GM12878 (cell line): ENCODE results near the gene SLC29A4. TPM values are rescaled to one million over a fixed set of nuclear protein-coding genes. Genes with fewer than 3 reads are reported as not detected.

ENCODE experiments used
- ATAC-seq: fragments of 200-7000 bp; cut with Tn5 transposase; 3 replicates; pipeline ENCODE4 v1.9.1; 2020; ENCODE audit warnings: mild to moderate bottlenecking, moderate library complexity
- BruUV-seq: library from RNA; stranded (reverse); fragments of 400-500 nt; replicated peaks from 2 replicates; lab custom pipeline; 2021; lab: Mats Ljungman, UMichigan
- CTCF ChIA-PET: fragments of 300-600 bp; sonication (Branson Sonifier 250); formaldehyde crosslinking; extraction: SDS; loops from one replicate; lab custom pipeline; 2021; ENCODE audit warnings: inconsistent platforms; lab: Yijun Ruan, JAX
- POLR2A ChIA-PET: fragments of 350-600 bp; formaldehyde crosslinking; extraction: SDS; loops from one replicate; lab custom pipeline; 2021; ENCODE audit warnings: inconsistent platforms; lab: Charles Lee
- RAD21 ChIA-PET: fragments of 300-600 bp; sonication (Branson Sonifier 250); formaldehyde crosslinking; loops from one replicate; lab custom pipeline; 2023; ENCODE audit warnings: antibody characterized with exemption; ENCODE audit not compliant: unreplicated experiment; lab: Charles Lee
- SMC1A ChIA-PET: fragments of 300-600 bp; sonication (Branson Sonifier 250); formaldehyde crosslinking; loops from one replicate; lab custom pipeline; 2023; ENCODE audit not compliant: unreplicated experiment, uncharacterized antibody; lab: Charles Lee
- DNase-seq: peaks from one replicate; pipeline ENCODE4 v3.0.0-alpha.2; 2011; ENCODE audit warnings: low read depth, low spot score
- FAIRE-seq: peaks from 3 replicates; lab custom pipeline; 2011; peaks lifted over from hg19 to GRCh38; lab: Jason Lieb, UNC
- H2AFZ ChIP-seq: 2 replicates; pipeline ENCODE4 v1.6.0; 2011; ENCODE audit warnings: low read depth, low read length, control low read depth; ENCODE audit not compliant: control insufficient read depth
- H3K27ac ChIP-seq: 2 replicates; pipeline ENCODE4 v1.5.1; 2011; ENCODE audit warnings: control low read depth; ENCODE audit not compliant: control insufficient read depth, insufficient read depth
- H3K27me3 ChIP-seq, 2 experiments: replicated peaks in 1 of 2; 2 replicates each; pipeline versions ENCODE4 v1.6.0 to v1.6.1; 2011; ENCODE audit warnings: low read length in 1 of 2; ENCODE audit not compliant: control insufficient read depth in 2 of 2, insufficient read depth in 2 of 2
- H3K36me3 ChIP-seq, 2 experiments: 2 replicates each; pipeline ENCODE4 v1.5.1; 2011; ENCODE audit warnings: low read length in 1 of 2; ENCODE audit not compliant: control insufficient read depth in 2 of 2, insufficient read depth in 2 of 2
- H3K4me1 ChIP-seq: 2 replicates; pipeline ENCODE4 v1.6.1; 2011; ENCODE audit warnings: mild to moderate bottlenecking, low read length, moderate library complexity, mixed read lengths; ENCODE audit not compliant: control insufficient read depth, insufficient read depth
- H3K4me2 ChIP-seq: 2 replicates; pipeline ENCODE4 v1.6.0; 2011; ENCODE audit warnings: control low read depth; ENCODE audit not compliant: control insufficient read depth, insufficient read depth
- H3K4me3 ChIP-seq: fragments of 200-600 bp; sonication (generic); 2 replicates; pipeline ENCODE4 v1.5.1; 2016
- H3K79me2 ChIP-seq: 2 replicates; pipeline ENCODE4 v1.6.0; 2011; ENCODE audit warnings: low read length; ENCODE audit not compliant: control insufficient read depth, insufficient read depth
- H3K9ac ChIP-seq: 2 replicates; pipeline ENCODE4 v1.8.0; 2011; ENCODE audit warnings: low read length, control low read depth, mixed read lengths; ENCODE audit not compliant: control insufficient read depth, insufficient read depth
- H3K9me3 ChIP-seq: replicated peaks from 3 replicates; pipeline ENCODE4 v1.5.1; 2011; ENCODE audit warnings: mild to moderate bottlenecking, low read length; ENCODE audit not compliant: control insufficient read depth, insufficient read depth
- H4K20me1 ChIP-seq: 2 replicates; pipeline ENCODE4 v1.6.0; 2011; ENCODE audit not compliant: control insufficient read depth, insufficient read depth
- BACH1 ChIP-seq: fragments of 450-650 bp; IDR thresholded peaks from 2 replicates; pipeline ENCODE4 v1.6.1; 2017; ENCODE audit warnings: mild to moderate bottlenecking, borderline replicate concordance
- BMI1 ChIP-seq: fragments of 450-650 bp; IDR thresholded peaks from 2 replicates; pipeline ENCODE4 v1.6.1; 2016; ENCODE audit warnings: mild to moderate bottlenecking, moderate library complexity, borderline replicate concordance
- CEBPB ChIP-seq, 2 experiments: fragments of 150-350 bp in 1 of 2; IDR thresholded peaks; 2 replicates each; pipeline ENCODE4 v1.6.1; 2012 to 2014; ENCODE audit warnings: low read depth in 2 of 2, low read length in 2 of 2, borderline replicate concordance in 1 of 2, inconsistent platforms in 1 of 2
- CHD1 ChIP-seq: IDR thresholded peaks from 2 replicates; pipeline ENCODE4 v1.6.1; 2012; ENCODE audit warnings: low read depth, low read length, improper control_type of control experiment
- EED ChIP-seq: sonication (generic); IDR thresholded peaks from 2 replicates; pipeline ENCODE4 v1.6.1; 2016; ENCODE audit warnings: antibody characterized with exemption, low read depth
- KAT2A ChIP-seq: conservative IDR thresholded peaks from 2 replicates; pipeline ENCODE4 v1.6.1; 2011; ENCODE audit warnings: low read depth, low read length; ENCODE audit not compliant: control insufficient read depth
- MTA2 ChIP-seq: fragments of 450-650 bp; IDR thresholded peaks from 2 replicates; pipeline ENCODE4 v1.6.1; 2016; ENCODE audit warnings: low read depth, mild to moderate bottlenecking, moderate library complexity
- NBN ChIP-seq: fragments of 450-650 bp; IDR thresholded peaks from 2 replicates; pipeline ENCODE4 v1.6.1; 2016
- TCF12 ChIP-seq: IDR thresholded peaks from 2 replicates; pipeline ENCODE4 v1.6.1; 2011; ENCODE audit warnings: low read depth, mild to moderate bottlenecking, low read length
- YBX1 ChIP-seq: fragments of 450-650 bp; IDR thresholded peaks from 2 replicates; pipeline ENCODE4 v1.6.1; 2016; ENCODE audit warnings: antibody characterized with exemption
- WGBS: methylation state at CpG from one replicate; pipeline ENCODE4 v1.1.6; 2016; ENCODE audit warnings: low lambda C conversion rate; ENCODE audit not compliant: insufficient replicate concordance, insufficient coverage; ENCODE audit errors: missing lambda C conversion rate; 5-methylcytosine and 5-hydroxymethylcytosine counted together
- in situ Hi-C: fragments of 300-500 bp; cut with MboI; formaldehyde crosslinking; loops from 9 replicates; pipeline ENCODE4 v1.14.3; 2018; ENCODE audit warnings: mixed read lengths
- intact Hi-C: fragments of 100-400 bp; cut with micrococcal nuclease; formaldehyde crosslinking; loops from one replicate; pipeline ENCODE4 v1.14.2; 2022; ENCODE audit not compliant: unreplicated experiment
- polyA plus RNA-seq, 11 experiments: library from polyadenylated mRNA; depleted of rRNA in 4 of 11; unstranded in 6 of 11; stranded (reverse) in 5 of 11; fragments of >200 nt; fragmentation: Nextera tagmentation in 4 of 11; fragmentation: Illumina TruSeq in 1 of 11; extraction: Ambion mirVana in 4 of 11; extraction: Trizol in 1 of 11; gene quantifications; 1 replicate in 1 of 11; 2 replicates in 10 of 11; pipeline versions ENCODE4 v1.2.1 to v1.2.3, GENCODE V29; 2011 to 2016; ENCODE audit warnings: inconsistent platforms in 2 of 11, missing spikeins in 2 of 11, low read depth in 1 of 11
- total RNA-seq, 4 experiments: library from RNA; depleted of rRNA in 3 of 4; stranded (reverse); fragments of >200 nt in 3 of 4; fragmentation: Illumina TruSeq in 1 of 4; extraction: Trizol in 1 of 4; gene quantifications; 2 replicates each; pipeline versions ENCODE4 v1.2.1 to v1.2.3, GENCODE V29; 2013 to 2021
- TF ChIP-seq, protein P1 (sequence below): fragments of 450-650 bp; IDR thresholded peaks from 2 replicates; pipeline ENCODE4 v1.6.1; 2018; ENCODE audit warnings: mild to moderate bottlenecking, low read depth, moderate library complexity; ENCODE audit not compliant: partially characterized antibody
- TF ChIP-seq, protein P2 (sequence below): fragments of 150-350 bp; IDR thresholded peaks from 2 replicates; pipeline ENCODE4 v1.6.1; 2014; ENCODE audit warnings: mild to moderate bottlenecking, low read depth, low read length
- TF ChIP-seq, protein P3 (sequence below): IDR thresholded peaks from 2 replicates; pipeline ENCODE4 v1.6.1; 2012; ENCODE audit warnings: low read depth, low read length, improper control_type of control experiment
- TF ChIP-seq, protein P4 (sequence below): IDR thresholded peaks from 2 replicates; pipeline ENCODE4 v1.6.1; 2011; ENCODE audit warnings: low read depth, mild to moderate bottlenecking, low read length, moderate library complexity, borderline replicate concordance; ENCODE audit errors: extremely low read depth

Gene SLC29A4
- total and polyA plus RNA-seq, 10 of the 15 experiments (the other 5 are each of a cell fraction or from before 2014, with no cell fraction given), result 0.11 to 0.72 (median 0.23) TPM; not detected in 3

DNA sequence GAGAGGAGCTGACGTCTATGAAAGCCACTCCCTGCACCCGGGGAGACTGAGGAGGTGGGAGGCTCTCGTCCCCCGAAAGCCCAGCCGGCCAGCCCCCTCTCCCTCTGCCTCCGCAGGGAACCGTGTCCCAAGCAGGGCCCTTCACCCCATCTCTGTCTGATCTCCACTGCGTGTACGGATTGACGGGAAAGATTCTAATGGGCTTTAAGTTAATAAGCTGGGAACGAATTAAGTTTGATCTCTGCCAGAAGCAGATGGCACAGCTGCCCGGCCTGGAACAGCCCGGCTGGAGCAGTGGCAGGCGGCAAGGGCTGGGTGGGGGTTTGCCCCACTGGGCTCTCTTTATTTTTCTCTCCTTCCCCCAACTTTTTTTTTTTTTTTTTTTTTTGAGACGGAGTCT lies 6.1 kb upstream of the SLC29A4 start:
- intact Hi-C loops (no loop called here), in situ Hi-C loops (no loop called here)
- WGBS, result 66% methylated on average over 14 of the region's 15 CpGs
- Histone ChIP-seq H4K20me1 (no peaks in the 10 kb centered on the region), H3K27ac (no peak overlapping the region), H3K36me3 (no peaks in the 10 kb centered on the region), H3K9me3 (no peaks in the 10 kb centered on the region), H3K4me3 (no peak overlapping the region), H2AFZ (no peak overlapping the region), H3K4me1 (no peaks in the 10 kb centered on the region), H3K79me2 (no peaks in the 10 kb centered on the region), H3K4me2 (no peak overlapping the region), H3K27me3 (no peaks in the 10 kb centered on the region), H3K9ac (no peak overlapping the region)
- FAIRE-seq (no peak), DNase-seq (no peak), ATAC-seq (no peak)
- ChIA-PET POLR2A (no interaction called here), SMC1A (interaction anchor here (1.5 kb wide), 1 partner anchor 36 kb away, joined by 5 read pairs; no protein-coding TSS in a partner anchor), RAD21 (no interaction called here), CTCF (interaction anchor here (0.6 kb wide), 1 partner anchor 87 kb away, joined by 3 read pairs; no protein-coding TSS in a partner anchor)
- no peak for TF ChIP-seq YBX1
- TF ChIP-seq EED, result no peak
- no peak for TF ChIP-seq KAT2A
- TF ChIP-seq BMI1, result no peak
- TF ChIP-seq, protein P1, sequence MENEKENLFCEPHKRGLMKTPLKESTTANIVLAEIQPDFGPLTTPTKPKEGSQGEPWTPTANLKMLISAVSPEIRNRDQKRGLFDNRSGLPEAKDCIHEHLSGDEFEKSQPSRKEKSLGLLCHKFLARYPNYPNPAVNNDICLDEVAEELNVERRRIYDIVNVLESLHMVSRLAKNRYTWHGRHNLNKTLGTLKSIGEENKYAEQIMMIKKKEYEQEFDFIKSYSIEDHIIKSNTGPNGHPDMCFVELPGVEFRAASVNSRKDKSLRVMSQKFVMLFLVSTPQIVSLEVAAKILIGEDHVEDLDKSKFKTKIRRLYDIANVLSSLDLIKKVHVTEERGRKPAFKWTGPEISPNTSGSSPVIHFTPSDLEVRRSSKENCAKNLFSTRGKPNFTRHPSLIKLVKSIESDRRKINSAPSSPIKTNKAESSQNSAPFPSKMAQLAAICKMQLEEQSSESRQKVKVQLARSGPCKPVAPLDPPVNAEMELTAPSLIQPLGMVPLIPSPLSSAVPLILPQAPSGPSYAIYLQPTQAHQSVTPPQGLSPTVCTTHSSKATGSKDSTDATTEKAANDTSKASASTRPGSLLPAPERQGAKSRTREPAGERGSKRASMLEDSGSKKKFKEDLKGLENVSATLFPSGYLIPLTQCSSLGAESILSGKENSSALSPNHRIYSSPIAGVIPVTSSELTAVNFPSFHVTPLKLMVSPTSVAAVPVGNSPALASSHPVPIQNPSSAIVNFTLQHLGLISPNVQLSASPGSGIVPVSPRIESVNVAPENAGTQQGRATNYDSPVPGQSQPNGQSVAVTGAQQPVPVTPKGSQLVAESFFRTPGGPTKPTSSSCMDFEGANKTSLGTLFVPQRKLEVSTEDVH, result no peak
- TF ChIP-seq, protein P2, sequence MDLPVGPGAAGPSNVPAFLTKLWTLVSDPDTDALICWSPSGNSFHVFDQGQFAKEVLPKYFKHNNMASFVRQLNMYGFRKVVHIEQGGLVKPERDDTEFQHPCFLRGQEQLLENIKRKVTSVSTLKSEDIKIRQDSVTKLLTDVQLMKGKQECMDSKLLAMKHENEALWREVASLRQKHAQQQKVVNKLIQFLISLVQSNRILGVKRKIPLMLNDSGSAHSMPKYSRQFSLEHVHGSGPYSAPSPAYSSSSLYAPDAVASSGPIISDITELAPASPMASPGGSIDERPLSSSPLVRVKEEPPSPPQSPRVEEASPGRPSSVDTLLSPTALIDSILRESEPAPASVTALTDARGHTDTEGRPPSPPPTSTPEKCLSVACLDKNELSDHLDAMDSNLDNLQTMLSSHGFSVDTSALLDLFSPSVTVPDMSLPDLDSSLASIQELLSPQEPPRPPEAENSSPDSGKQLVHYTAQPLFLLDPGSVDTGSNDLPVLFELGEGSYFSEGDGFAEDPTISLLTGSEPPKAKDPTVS, result no peak
- TF ChIP-seq NBN, result no peak
- TF ChIP-seq, protein P3, sequence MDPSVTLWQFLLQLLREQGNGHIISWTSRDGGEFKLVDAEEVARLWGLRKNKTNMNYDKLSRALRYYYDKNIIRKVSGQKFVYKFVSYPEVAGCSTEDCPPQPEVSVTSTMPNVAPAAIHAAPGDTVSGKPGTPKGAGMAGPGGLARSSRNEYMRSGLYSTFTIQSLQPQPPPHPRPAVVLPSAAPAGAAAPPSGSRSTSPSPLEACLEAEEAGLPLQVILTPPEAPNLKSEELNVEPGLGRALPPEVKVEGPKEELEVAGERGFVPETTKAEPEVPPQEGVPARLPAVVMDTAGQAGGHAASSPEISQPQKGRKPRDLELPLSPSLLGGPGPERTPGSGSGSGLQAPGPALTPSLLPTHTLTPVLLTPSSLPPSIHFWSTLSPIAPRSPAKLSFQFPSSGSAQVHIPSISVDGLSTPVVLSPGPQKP, result no peak
- no peak for TF ChIP-seq CEBPB (IDR thresholded peaks at IDR 0.05; ENCODE audit: borderline replicate concordance in 1 of 2, low read depth in 2 of 2, low read length in 2 of 2)
- no peak for TF ChIP-seq MTA2
- TF ChIP-seq TCF12, result no peak
- TF ChIP-seq, protein P4, sequence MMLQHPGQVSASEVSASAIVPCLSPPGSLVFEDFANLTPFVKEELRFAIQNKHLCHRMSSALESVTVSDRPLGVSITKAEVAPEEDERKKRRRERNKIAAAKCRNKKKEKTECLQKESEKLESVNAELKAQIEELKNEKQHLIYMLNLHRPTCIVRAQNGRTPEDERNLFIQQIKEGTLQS, result no peak
- TF ChIP-seq CHD1, result no peak
- no peak for TF ChIP-seq BACH1
- no TSS peak for BruUV-seq
